ENCODE measurements around the gene UMPS.

GRCh38 chr3:124777762-124778470 is 47.7 kb downstream of the UMPS start:
- TF ChIP-seq, protein P1, sequence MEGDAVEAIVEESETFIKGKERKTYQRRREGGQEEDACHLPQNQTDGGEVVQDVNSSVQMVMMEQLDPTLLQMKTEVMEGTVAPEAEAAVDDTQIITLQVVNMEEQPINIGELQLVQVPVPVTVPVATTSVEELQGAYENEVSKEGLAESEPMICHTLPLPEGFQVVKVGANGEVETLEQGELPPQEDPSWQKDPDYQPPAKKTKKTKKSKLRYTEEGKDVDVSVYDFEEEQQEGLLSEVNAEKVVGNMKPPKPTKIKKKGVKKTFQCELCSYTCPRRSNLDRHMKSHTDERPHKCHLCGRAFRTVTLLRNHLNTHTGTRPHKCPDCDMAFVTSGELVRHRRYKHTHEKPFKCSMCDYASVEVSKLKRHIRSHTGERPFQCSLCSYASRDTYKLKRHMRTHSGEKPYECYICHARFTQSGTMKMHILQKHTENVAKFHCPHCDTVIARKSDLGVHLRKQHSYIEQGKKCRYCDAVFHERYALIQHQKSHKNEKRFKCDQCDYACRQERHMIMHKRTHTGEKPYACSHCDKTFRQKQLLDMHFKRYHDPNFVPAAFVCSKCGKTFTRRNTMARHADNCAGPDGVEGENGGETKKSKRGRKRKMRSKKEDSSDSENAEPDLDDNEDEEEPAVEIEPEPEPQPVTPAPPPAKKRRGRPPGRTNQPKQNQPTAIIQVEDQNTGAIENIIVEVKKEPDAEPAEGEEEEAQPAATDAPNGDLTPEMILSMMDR (IDR thresholded peaks at IDR 0.05; ENCODE audit: insufficient read depth, low read length, poor library complexity, severe bottlenecking): no peak
- no peak for TF ChIP-seq EZH2phosphoT487 (conservative IDR thresholded peaks at IDR 0.05; ENCODE audit: low read length)
